ENCODE measurements around the gene FOLR1. TPM values are rescaled to one million over a fixed set of nuclear protein-coding genes. Genes with fewer than 3 reads are reported as not detected.

The FOLR1 gene
- polyA plus RNA-seq, 1 of the 3 experiments (the other 2 are of a cell fraction), result not detected

- no peaks in the 10 kb centered on the region for H3K36me3 ChIP-seq (replicated peaks in 1 of 2; ENCODE audit: control insufficient read depth in 1 of 2, insufficient read depth in 2 of 2, low read length in 1 of 2)
- POLR2A ChIA-PET, result interaction anchor here (1.0 kb wide), 1 partner anchor 188 kb away, joined by 3 read pairs; no protein-coding TSS in a partner anchor
- CTCF ChIA-PET, result interaction anchor here (1.2 to 2.0 kb wide), 2 partner anchors 74 to 193 kb away, joined by 3 to 7 read pairs; no protein-coding TSS in a partner anchor
- 24% methylated on average over 2 of the region's 2 CpGs for WGBS (ENCODE audit: low lambda C conversion rate)
- H3K9ac ChIP-seq, result no peak overlapping the region
- no peaks in the 10 kb centered on the region for H3F3A ChIP-seq (replicated peaks; ENCODE audit: insufficient read depth)
- H4K20me1 ChIP-seq (ENCODE audit: insufficient read depth), result no peaks in the 10 kb centered on the region
- H3K79me2 ChIP-seq (ENCODE audit: insufficient read depth), result no peaks in the 10 kb centered on the region
- H3K4me1 ChIP-seq (ENCODE audit: control insufficient read depth in 1 of 2, insufficient read depth in 2 of 2, low read depth in 1 of 2, low read length in 1 of 2), result peaks cover 0 to 5% of the 10 kb centered on the region in 2 experiments; a peak in 1 of 4 replicates
- no peak for DNase-seq
- H3K4me3 ChIP-seq (ENCODE audit: low read depth in 2 of 2, low read length in 1 of 2), result no peak overlapping the region
- H3K27ac ChIP-seq (ENCODE audit: low read depth in 2 of 2, low read length in 1 of 2), result no peak overlapping the region
- H3K27me3 ChIP-seq (ENCODE audit: insufficient read depth), result peaks cover 7% of the 10 kb centered on the region; the same call in 1 of the 2 replicates
- no peaks in the 10 kb centered on the region for H3K9me3 ChIP-seq
- TF ChIP-seq IRF3 (IDR thresholded peaks at IDR 0.05; ENCODE audit: low read depth, low read length) (no peak), RAD21 (IDR thresholded peaks at IDR 0.05; ENCODE audit: low read length) (no peak), CTCF (IDR thresholded peaks at IDR 0.05) (no peak), FOXJ3 (CRISPR knock-in tag; IDR thresholded peaks at IDR 0.05) (no peak), YY1 (IDR thresholded peaks at IDR 0.05; ENCODE audit: low read depth) (no peak)
- no peak overlapping the region for H3K4me2 ChIP-seq
- H2AFZ ChIP-seq (ENCODE audit: low read depth), result no peak overlapping the region
- H3K9me2 ChIP-seq, result no peaks in the 10 kb centered on the region
These were observed 25.9 kb downstream of the FOLR1 start for GRCh38 chr11:72217841-72218240.

GRCh38 chr11:72218251-72218745 is 26.4 kb downstream of the FOLR1 start:
- Histone ChIP-seq H3K4me3 (ENCODE audit: low read depth in 2 of 2, low read length in 1 of 2) (no peak overlapping the region), H3K9me2 (no peaks in the 10 kb centered on the region), H3K36me3 (replicated peaks in 1 of 2; ENCODE audit: control insufficient read depth in 1 of 2, insufficient read depth in 2 of 2, low read length in 1 of 2) (no peaks in the 10 kb centered on the region), H3K9me3 (no peaks in the 10 kb centered on the region), H3K4me1 (ENCODE audit: control insufficient read depth in 1 of 2, insufficient read depth in 2 of 2, low read depth in 1 of 2, low read length in 1 of 2) (peaks cover 0 to 6% of the 10 kb centered on the region in 2 experiments; a peak in 1 of 4 replicates), H3K4me2 (no peak overlapping the region), H4K20me1 (ENCODE audit: insufficient read depth) (no peaks in the 10 kb centered on the region), H2AFZ (ENCODE audit: low read depth) (no peak overlapping the region), H3K27ac (ENCODE audit: low read depth in 2 of 2, low read length in 1 of 2) (no peak overlapping the region), H3F3A (replicated peaks; ENCODE audit: insufficient read depth) (no peaks in the 10 kb centered on the region), H3K27me3 (ENCODE audit: insufficient read depth) (peaks cover 6% of the 10 kb centered on the region; the same call in 1 of the 2 replicates), H3K9ac (no peak overlapping the region), H3K79me2 (ENCODE audit: insufficient read depth) (no peaks in the 10 kb centered on the region)
- DNase-seq, result no peak
- CTCF ChIA-PET, result interaction anchor here (1.2 to 2.0 kb wide), 2 partner anchors 74 to 193 kb away, joined by 3 to 7 read pairs; no protein-coding TSS in a partner anchor
- POLR2A ChIA-PET, result interaction anchor here (1.0 kb wide), 1 partner anchor 188 kb away, joined by 3 read pairs; no protein-coding TSS in a partner anchor
- 57% methylated on average over 4 of the region's 5 CpGs for WGBS (ENCODE audit: low lambda C conversion rate)
- TF ChIP-seq ZBTB33 (IDR thresholded peaks at IDR 0.05; ENCODE audit: borderline replicate concordance, low read depth) (no peak), FOSL2 (IDR thresholded peaks at IDR 0.05; ENCODE audit: borderline replicate concordance, low read depth) (no peak), MXI1 (IDR thresholded peaks at IDR 0.05; ENCODE audit: low read depth, low read length) (no peak), TEAD4 (IDR thresholded peaks at IDR 0.05; ENCODE audit: borderline replicate concordance, insufficient read depth) (no peak), GATA2 (CRISPR knock-in tag; IDR thresholded peaks at IDR 0.05) (no peak), TCF12 (IDR thresholded peaks at IDR 0.05) (no peak), NFIC (IDR thresholded peaks at IDR 0.05; ENCODE audit: borderline replicate concordance) (no peak), ELF1 (IDR thresholded peaks at IDR 0.05) (no peak), PBX3 (IDR thresholded peaks at IDR 0.05) (no peak), POLR2AphosphoS5 (IDR thresholded peaks at IDR 0.05; ENCODE audit: low read depth, low read length) (no peak), NRF1 (IDR thresholded peaks at IDR 0.05; ENCODE audit: low read depth, low read length) (no peak), REST (IDR thresholded peaks at IDR 0.05; ENCODE audit: low read depth, low read length) (no peak), TAF1 (IDR thresholded peaks at IDR 0.05; ENCODE audit: borderline replicate concordance, low read depth, low read length) (no peak), GABPA (IDR thresholded peaks at IDR 0.05; ENCODE audit: low read depth) (no peak)
